ENCODE results near the gene ZNF492.
"Not testable (repeated sequence)": the region's sequence is repeated elsewhere in the genome, so short reads cannot be mapped to it uniquely, and the experiment has no call there.

DNA sequence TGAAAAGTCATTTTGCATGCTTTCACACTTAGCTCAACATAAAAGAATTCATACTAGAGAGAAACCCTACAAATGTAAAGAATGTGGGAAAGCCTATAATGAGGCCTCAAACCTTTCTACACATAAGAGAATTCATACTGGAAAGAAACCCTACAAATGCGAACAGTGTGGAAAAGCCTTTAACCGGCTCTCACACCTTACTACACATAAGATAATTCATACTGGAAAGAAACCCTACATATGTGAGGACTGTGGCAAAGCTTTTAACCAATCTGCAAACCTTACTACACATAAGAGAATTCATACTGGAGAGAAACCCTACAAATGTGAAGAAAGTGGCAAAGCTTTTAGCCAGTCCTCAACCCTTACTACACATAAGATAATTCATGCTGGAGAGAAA, 51.4 kb downstream of the ZNF492 start:
- not testable (repeated sequence) for TF ChIP-seq EZH2 (IDR thresholded peaks at IDR 0.05; ENCODE audit: insufficient read depth, poor library complexity, severe bottlenecking); EZH2phosphoT487 (IDR thresholded peaks at IDR 0.05; ENCODE audit: insufficient read depth, low read depth)

Measured in GM23248 (cell line).